AG09309 (cell line): Measurements from ENCODE around the gene UPK3A.

Experiments
- DNase-seq: peaks from one replicate; pipeline ENCODE4 v3.0.0-alpha.2; 2010; ENCODE audit warnings: low read depth
- H3K4me3 ChIP-seq: 2 replicates; pipeline ENCODE4 v1.5.1; 2011; ENCODE audit warnings: mild to moderate bottlenecking, low read depth, low read length, moderate library complexity; ENCODE audit not compliant: control insufficient read depth
- CTCF ChIP-seq: IDR thresholded peaks from 2 replicates; pipeline ENCODE4 v1.5.1; 2011; ENCODE audit warnings: mild to moderate bottlenecking, low read depth, low read length, inconsistent platforms; ENCODE audit not compliant: insufficient read depth, control insufficient read depth; ENCODE audit errors: missing control alignments

The UPK3A gene

GRCh38 chr22:45306139-45306538, 21.4 kb downstream of the UPK3A start:
- no peak for TF ChIP-seq CTCF
- H3K4me3 ChIP-seq: no peak overlapping the region
- DNase-seq: no peak

GRCh38 chr22:45308391-45308956, 23.7 kb downstream of the UPK3A start:
- no peak for DNase-seq
- no peak overlapping the region for H3K4me3 ChIP-seq
- no peak for TF ChIP-seq CTCF

- no peak for DNase-seq
- TF ChIP-seq CTCF: no peak
- H3K4me3 ChIP-seq: peak overlapping the region; percentile 53
Observed at GRCh38 chr22:45308957-45309421, 24.2 kb downstream of the UPK3A start.

GRCh38 chr22:45309422-45310227, 24.9 kb downstream of the UPK3A start, which contains the start of gene FAM118A:
TSS of gene FAM118A (plus strand) at chr22:45309934. CDS start at chr22:45322380, 12,446 bp downstream.
- DNase-seq: peak; percentile 38
- H3K4me3 ChIP-seq: peak within 1 kb of the TSS; percentile 95
- TF ChIP-seq CTCF: no peak

- DNase-seq: no peak
- TF ChIP-seq CTCF: no peak
- H3K4me3 ChIP-seq: peak overlapping the region; percentile 95
Observed at GRCh38 chr22:45310331-45310976, 25.7 kb downstream of the UPK3A start.

GRCh38 chr22:45310977-45311531, 26.3 kb downstream of the UPK3A start:
- no peak for DNase-seq

More at GRCh38 chr22:45310977-45311531, 26.3 kb downstream of the UPK3A start:
- TF ChIP-seq CTCF: no peak
- H3K4me3 ChIP-seq: peak overlapping the region; percentile 95
